CD8-positive, alpha-beta memory T cell (primary cell): ENCODE data around the gene SLC25A45. TPM values are rescaled to one million over a fixed set of nuclear protein-coding genes. Genes with fewer than 3 reads are reported as not detected.

Experiments used
- CTCF ChIA-PET: fragments of 350-600 bp; sonication (Branson Sonifier 250); formaldehyde crosslinking; loops from one replicate; lab custom pipeline; 2021; ENCODE audit warnings: antibody characterized with exemption; lab: Charles Lee
- POLR2A ChIA-PET: fragments of 350-600 bp; sonication (Branson Sonifier 250); formaldehyde crosslinking; loops from one replicate; lab custom pipeline; 2021; ENCODE audit warnings: antibody characterized with exemption; lab: Charles Lee
- DNase-seq, 5 donors: peaks; one replicate each; pipeline versions ENCODE4 v3.0.0 to v3.0.0-alpha.2; 2020 to 2022; ENCODE audit warnings: mixed read lengths in 1 of 5
- H3K27ac ChIP-seq: one replicate; pipeline ENCODE4 v1.7.0; 2013; ENCODE audit warnings: low read depth, mild to moderate bottlenecking, low read length, moderate library complexity
- H3K27me3 ChIP-seq: 2 replicates; pipeline ENCODE4 v1.7.0; 2013; ENCODE audit warnings: low read length, mild to moderate bottlenecking; ENCODE audit not compliant: insufficient read depth, poor library complexity, severe bottlenecking
- H3K36me3 ChIP-seq: 2 replicates; pipeline ENCODE4 v1.7.0; 2013; ENCODE audit warnings: mild to moderate bottlenecking, low read length, moderate library complexity; ENCODE audit not compliant: insufficient read depth
- H3K4me1 ChIP-seq: 2 replicates; pipeline ENCODE4 v1.7.0; 2013; ENCODE audit warnings: mild to moderate bottlenecking, low read length, moderate library complexity; ENCODE audit not compliant: insufficient read depth
- H3K4me3 ChIP-seq: 2 replicates; pipeline ENCODE4 v1.7.0; 2013; ENCODE audit warnings: mild to moderate bottlenecking, low read length
- H3K9me3 ChIP-seq: 2 replicates; pipeline ENCODE4 v1.7.0; 2013; ENCODE audit warnings: mild to moderate bottlenecking, low read length
- H3K27ac Mint-ChIP-seq, 8 donors: one replicate each; pipeline ENCODE4 v1.8.0; 2020 to 2021; ENCODE audit warnings: mixed read lengths in 8 of 8, mild to moderate bottlenecking in 6 of 8, inconsistent platforms in 3 of 8, moderate library complexity in 3 of 8
- H3K27me3 Mint-ChIP-seq, 2 donors: one replicate each; pipeline ENCODE4 v1.8.0; 2020 to 2021; ENCODE audit warnings: mixed read lengths in 2 of 2, mild to moderate bottlenecking in 1 of 2, moderate library complexity in 1 of 2
- H3K36me3 Mint-ChIP-seq, 3 donors: one replicate each; pipeline ENCODE4 v1.8.0; 2020 to 2021; ENCODE audit warnings: mixed read lengths in 3 of 3, inconsistent platforms in 1 of 3, mild to moderate bottlenecking in 1 of 3
- H3K4me1 Mint-ChIP-seq, 3 donors: one replicate each; pipeline ENCODE4 v1.8.0; 2020 to 2021; ENCODE audit warnings: mixed read lengths in 3 of 3, inconsistent platforms in 1 of 3, mild to moderate bottlenecking in 1 of 3
- H3K4me3 Mint-ChIP-seq, 7 donors: one replicate each; pipeline ENCODE4 v1.8.0; 2020 to 2021; ENCODE audit warnings: mixed read lengths in 7 of 7, mild to moderate bottlenecking in 6 of 7, moderate library complexity in 4 of 7, inconsistent platforms in 2 of 7
- H3K9me3 Mint-ChIP-seq, 5 donors: one replicate each; pipeline ENCODE4 v1.8.0; 2020 to 2022; ENCODE audit warnings: mixed read lengths in 5 of 5, mild to moderate bottlenecking in 3 of 5, moderate library complexity in 2 of 5, inconsistent platforms in 1 of 5
- polyA plus RNA-seq: library from polyadenylated mRNA; unstranded; fragments of 300-500 nt; fragmentation: Illumina TruSeq; gene quantifications from one replicate; pipeline ENCODE4 v1.2.3, GENCODE V29; 2021
- total RNA-seq, 2 experiments: library from RNA; stranded (reverse); gene quantifications; one replicate each; pipeline ENCODE4 v1.2.3, GENCODE V29; 2021

Gene SLC25A45
- total and polyA plus RNA-seq, 3 experiments from 2014 or later, result 13.3 to 14.6 (median 13.8) TPM

DNA sequence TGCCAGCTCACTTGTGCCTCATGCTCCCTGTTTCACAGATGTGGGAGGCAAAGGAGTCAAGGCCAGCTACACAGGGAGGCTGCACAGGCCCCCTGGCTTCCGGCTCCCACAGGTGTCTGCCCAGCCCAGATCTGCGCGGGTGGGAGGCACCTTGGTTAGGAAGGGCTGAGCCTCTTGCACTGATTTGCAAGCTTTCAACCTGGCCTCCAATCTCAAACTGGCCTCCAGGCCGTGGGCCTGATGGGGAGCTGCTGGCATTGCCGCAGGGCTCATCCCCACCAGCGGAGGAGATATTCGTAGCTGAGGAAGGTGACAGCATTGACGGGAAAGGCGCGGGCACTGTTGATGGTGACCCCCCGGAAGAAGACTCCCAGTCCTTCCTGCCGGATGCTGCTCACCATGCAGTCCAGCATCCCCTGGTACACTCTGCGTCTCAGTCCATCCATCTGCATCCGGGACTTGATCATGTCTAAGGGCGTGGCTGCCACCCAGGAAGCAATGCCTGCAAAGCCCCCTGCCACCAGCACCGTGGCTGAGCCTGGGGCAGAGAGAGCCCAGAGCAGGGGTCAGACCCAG is 6.2 kb downstream of the SLC25A45 start:
- no peak for DNase-seq
- Histone ChIP-seq H3K4me3 (no peak overlapping the region), H3K36me3 (no peaks in the 10 kb centered on the region), H3K27ac (no peak overlapping the region), H3K4me1 (peaks cover 7% of the 10 kb centered on the region), H3K9me3 (no peaks in the 10 kb centered on the region), H3K27me3 (no peaks in the 10 kb centered on the region)
- H3K27me3 Mint-ChIP-seq, result no peaks in the 10 kb centered on the region
- peaks cover 0 to 7% (median 3%) of the 10 kb centered on the region in 3 donors for H3K4me1 Mint-ChIP-seq
- H3K9me3 Mint-ChIP-seq, result no peaks in the 10 kb centered on the region
- H3K36me3 Mint-ChIP-seq, result peaks cover 0 to 12% (median 0%) of the 10 kb centered on the region in 3 donors
- ChIA-PET POLR2A (interaction anchor here (0.9 kb wide), 1 partner anchor 127 kb away, joined by 3 read pairs; no protein-coding TSS in a partner anchor), CTCF (interaction anchor here (1.1 to 2.9 kb wide), 3 partner anchors 131 to 135 kb away, joined by 3 to 8 read pairs (median 3); no protein-coding TSS in a partner anchor)
- H3K4me3 Mint-ChIP-seq, result no peak overlapping the region
- no peak overlapping the region for H3K27ac Mint-ChIP-seq

GRCh38 chr11:65375012-65375411 is 7.4 kb downstream of the SLC25A45 start:
- no peaks in the 10 kb centered on the region for H3K36me3 ChIP-seq
- H3K36me3 Mint-ChIP-seq, result peaks cover 0 to 10% (median 0%) of the 10 kb centered on the region in 3 donors

GRCh38 chr11:65373839-65374580 is 8.4 kb downstream of the SLC25A45 start:
- peaks cover 0 to 6% (median 0%) of the 10 kb centered on the region in 3 donors for H3K36me3 Mint-ChIP-seq
- H3K4me3 Mint-ChIP-seq, result no peak overlapping the region
- H3K27me3 ChIP-seq, result no peaks in the 10 kb centered on the region
- no peak for DNase-seq
- H3K4me3 ChIP-seq, result no peak overlapping the region
- no peaks in the 10 kb centered on the region for H3K9me3 Mint-ChIP-seq
- no peaks in the 10 kb centered on the region for H3K9me3 ChIP-seq
- no peaks in the 10 kb centered on the region for H3K27me3 Mint-ChIP-seq
- no peaks in the 10 kb centered on the region for H3K4me1 Mint-ChIP-seq
- CTCF ChIA-PET, result interaction anchor here (0.8 to 2.9 kb wide), 7 partner anchors 8 to 137 kb away, joined by 3 to 8 read pairs (median 3); partner anchors contain the start of gene FRMD8
- H3K27ac Mint-ChIP-seq, result peak overlapping the region in 1 of 8 donors; percentile 43
- H3K27ac ChIP-seq, result no peak overlapping the region
- no peaks in the 10 kb centered on the region for H3K4me1 ChIP-seq
- POLR2A ChIA-PET, result no interaction called here
- H3K36me3 ChIP-seq, result no peaks in the 10 kb centered on the region

More at GRCh38 chr11:65375012-65375411, 7.4 kb downstream of the SLC25A45 start:
- no peaks in the 10 kb centered on the region for H3K27me3 ChIP-seq
- Mint-ChIP-seq H3K4me1 (peaks cover 0 to 1% (median 0%) of the 10 kb centered on the region in 3 donors), H3K4me3 (no peak overlapping the region), H3K27me3 (no peaks in the 10 kb centered on the region), H3K27ac (peak overlapping the region in 2 of 8 donors; percentile 44 to 72), H3K9me3 (no peaks in the 10 kb centered on the region)
- no peak for DNase-seq
- POLR2A ChIA-PET, result interaction anchor here (0.5 kb wide), 1 partner anchor 58 kb away, joined by 6 read pairs; no protein-coding TSS in a partner anchor
- H3K27ac ChIP-seq, result no peak overlapping the region
- no peak overlapping the region for H3K4me3 ChIP-seq
- CTCF ChIA-PET, result interaction anchor here (1.1 to 2.9 kb wide), 4 partner anchors 12 to 136 kb away, joined by 3 to 8 read pairs (median 4); partner anchors contain the start of gene FRMD8
- H3K9me3 ChIP-seq, result no peaks in the 10 kb centered on the region
- no peaks in the 10 kb centered on the region for H3K4me1 ChIP-seq

DNA sequence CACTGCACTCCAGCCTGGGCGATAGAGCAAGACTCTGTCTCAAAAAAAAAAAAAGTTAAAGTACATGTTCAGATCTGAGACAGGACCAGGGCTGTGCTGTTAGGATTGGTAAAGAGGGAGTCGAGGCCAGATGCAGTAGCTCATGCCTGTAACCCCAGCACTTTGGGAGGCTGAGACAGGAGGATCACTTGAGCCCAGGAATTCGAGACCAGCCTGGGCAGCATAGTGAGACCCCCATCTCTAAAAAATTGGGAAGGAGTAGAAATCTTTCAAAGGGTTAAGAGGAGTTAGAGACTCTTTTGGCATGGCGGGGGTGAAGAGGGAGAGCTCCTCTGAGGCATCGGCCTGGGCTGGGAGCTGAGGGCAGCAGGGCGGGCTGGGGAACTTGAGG is 11.8 kb downstream of the SLC25A45 start:
- H3K27ac Mint-ChIP-seq, result peak overlapping the region in 1 of 8 donors; percentile 42
- Histone ChIP-seq H3K36me3 (no peaks in the 10 kb centered on the region), H3K4me3 (no peak overlapping the region), H3K27ac (peak overlapping the region; percentile 24), H3K9me3 (no peaks in the 10 kb centered on the region), H3K27me3 (no peaks in the 10 kb centered on the region), H3K4me1 (no peaks in the 10 kb centered on the region)
- no peaks in the 10 kb centered on the region for H3K36me3 Mint-ChIP-seq
- no peak overlapping the region for H3K4me3 Mint-ChIP-seq
- no peaks in the 10 kb centered on the region for H3K9me3 Mint-ChIP-seq
- CTCF ChIA-PET, result interaction anchor here (1.7 to 3.8 kb wide), 2 partner anchors 11 to 139 kb away, joined by 4 to 18 read pairs; no protein-coding TSS in a partner anchor
- DNase-seq, result no peak
- peaks cover 0 to 3% (median 0%) of the 10 kb centered on the region in 3 donors for H3K4me1 Mint-ChIP-seq
- POLR2A ChIA-PET, result no interaction called here
- H3K27me3 Mint-ChIP-seq, result no peaks in the 10 kb centered on the region

DNA sequence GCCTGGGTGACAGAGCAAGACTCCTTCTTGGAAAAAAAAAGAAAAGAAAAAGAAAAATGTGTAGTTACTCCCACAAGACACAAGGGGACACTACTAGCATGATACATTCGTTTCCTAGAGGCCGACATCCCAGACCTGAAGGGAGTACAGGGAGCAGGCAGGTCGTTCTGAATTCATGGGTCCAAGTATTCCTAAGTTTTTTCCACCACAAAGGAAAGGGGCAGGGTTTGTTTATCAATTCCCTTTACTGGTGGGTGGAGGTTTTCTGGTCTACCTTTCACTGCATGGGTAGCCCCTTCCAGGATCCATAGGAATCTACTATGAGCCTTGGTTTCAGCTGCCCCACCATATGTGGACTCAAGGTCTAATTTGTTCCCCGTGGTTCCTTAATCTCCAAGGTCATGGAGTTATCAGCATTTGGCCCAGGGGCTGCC is 16.1 kb downstream of the SLC25A45 start:
- Histone ChIP-seq H3K36me3 (no peaks in the 10 kb centered on the region), H3K4me1 (no peaks in the 10 kb centered on the region), H3K4me3 (no peak overlapping the region), H3K9me3 (no peaks in the 10 kb centered on the region), H3K27me3 (no peaks in the 10 kb centered on the region), H3K27ac (no peak overlapping the region)
- Mint-ChIP-seq H3K36me3 (no peaks in the 10 kb centered on the region), H3K4me1 (peaks cover 0 to 7% (median 0%) of the 10 kb centered on the region in 3 donors), H3K4me3 (no peak overlapping the region), H3K9me3 (no peaks in the 10 kb centered on the region), H3K27ac (no peak overlapping the region), H3K27me3 (no peaks in the 10 kb centered on the region)
- ChIA-PET POLR2A (no interaction called here), CTCF (interaction anchor here (0.8 to 4.1 kb wide), 8 partner anchors 13 to 226 kb away, joined by 3 to 13 read pairs (median 3); no protein-coding TSS in a partner anchor)
- peak in 4 of 5 donors; percentile 22 to 61 (median 60) for DNase-seq

GRCh38 chr11:65363770-65364169 is 18.7 kb downstream of the SLC25A45 start:
- Histone ChIP-seq H3K4me3 (no peak overlapping the region), H3K27me3 (no peaks in the 10 kb centered on the region), H3K9me3 (no peaks in the 10 kb centered on the region), H3K27ac (no peak overlapping the region), H3K36me3 (no peaks in the 10 kb centered on the region), H3K4me1 (no peaks in the 10 kb centered on the region)
- ChIA-PET POLR2A (no interaction called here), CTCF (interaction anchor here (0.8 to 1.2 kb wide), 2 partner anchors 17 to 147 kb away, joined by 3 read pairs; no protein-coding TSS in a partner anchor)
- Mint-ChIP-seq H3K4me1 (peaks cover 0 to 7% (median 0%) of the 10 kb centered on the region in 3 donors), H3K36me3 (no peaks in the 10 kb centered on the region), H3K4me3 (no peak overlapping the region), H3K9me3 (no peaks in the 10 kb centered on the region), H3K27me3 (no peaks in the 10 kb centered on the region), H3K27ac (no peak overlapping the region)
- DNase-seq, result no peak

GRCh38 chr11:65362966-65363365 is 19.5 kb downstream of the SLC25A45 start:
- Mint-ChIP-seq H3K4me3 (no peak overlapping the region), H3K9me3 (no peaks in the 10 kb centered on the region), H3K4me1 (peaks cover 0 to 7% (median 0%) of the 10 kb centered on the region in 3 donors), H3K27ac (no peak overlapping the region), H3K27me3 (no peaks in the 10 kb centered on the region), H3K36me3 (no peaks in the 10 kb centered on the region)
- Histone ChIP-seq H3K9me3 (no peaks in the 10 kb centered on the region), H3K4me3 (no peak overlapping the region), H3K36me3 (no peaks in the 10 kb centered on the region), H3K4me1 (no peaks in the 10 kb centered on the region), H3K27me3 (no peaks in the 10 kb centered on the region), H3K27ac (peak overlapping the region; percentile 1)
- POLR2A ChIA-PET, result no interaction called here
- CTCF ChIA-PET, result interaction anchor here (1.2 kb wide), 1 partner anchor 16 kb away, joined by 3 read pairs; no protein-coding TSS in a partner anchor
- no peak for DNase-seq
